ENCODE measurements around the gene GALNT5.
"Not testable (repeated sequence)": the region's sequence is repeated elsewhere in the genome, so short reads cannot be mapped to it uniquely, and the experiment has no call there.

DNA sequence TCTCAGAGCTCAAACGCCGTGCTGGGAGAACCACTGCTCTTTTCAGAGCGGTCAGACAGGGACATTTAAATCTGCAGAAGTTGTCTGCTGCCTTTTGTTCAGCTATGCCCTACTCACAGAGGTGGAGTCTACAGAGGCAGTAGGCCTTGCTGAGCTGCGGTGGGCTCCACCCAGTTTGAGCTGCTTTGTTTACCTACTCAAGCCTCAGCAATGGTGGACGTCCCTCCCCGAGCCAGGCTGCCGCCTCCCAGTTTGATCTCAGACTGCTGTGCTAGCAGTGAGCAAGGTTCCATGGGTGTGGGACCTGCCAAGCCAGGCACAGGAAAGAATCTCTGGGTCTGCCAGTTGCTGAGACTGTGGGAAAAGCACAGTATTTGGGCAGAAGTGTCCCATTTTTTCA lies 21.8 kb downstream of the GALNT5 start:
- TF ChIP-seq, protein P1, sequence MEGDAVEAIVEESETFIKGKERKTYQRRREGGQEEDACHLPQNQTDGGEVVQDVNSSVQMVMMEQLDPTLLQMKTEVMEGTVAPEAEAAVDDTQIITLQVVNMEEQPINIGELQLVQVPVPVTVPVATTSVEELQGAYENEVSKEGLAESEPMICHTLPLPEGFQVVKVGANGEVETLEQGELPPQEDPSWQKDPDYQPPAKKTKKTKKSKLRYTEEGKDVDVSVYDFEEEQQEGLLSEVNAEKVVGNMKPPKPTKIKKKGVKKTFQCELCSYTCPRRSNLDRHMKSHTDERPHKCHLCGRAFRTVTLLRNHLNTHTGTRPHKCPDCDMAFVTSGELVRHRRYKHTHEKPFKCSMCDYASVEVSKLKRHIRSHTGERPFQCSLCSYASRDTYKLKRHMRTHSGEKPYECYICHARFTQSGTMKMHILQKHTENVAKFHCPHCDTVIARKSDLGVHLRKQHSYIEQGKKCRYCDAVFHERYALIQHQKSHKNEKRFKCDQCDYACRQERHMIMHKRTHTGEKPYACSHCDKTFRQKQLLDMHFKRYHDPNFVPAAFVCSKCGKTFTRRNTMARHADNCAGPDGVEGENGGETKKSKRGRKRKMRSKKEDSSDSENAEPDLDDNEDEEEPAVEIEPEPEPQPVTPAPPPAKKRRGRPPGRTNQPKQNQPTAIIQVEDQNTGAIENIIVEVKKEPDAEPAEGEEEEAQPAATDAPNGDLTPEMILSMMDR (IDR thresholded peaks at IDR 0.05), result not testable (repeated sequence)
- not testable (repeated sequence) for TF ChIP-seq POLR2A (IDR thresholded peaks at IDR 0.05)
